WI38 (cell line): ENCODE data around the gene CDK3.

Experiments used
- H3K4me3 ChIP-seq: 2 replicates; pipeline ENCODE4 v1.5.1; 2011; ENCODE audit warnings: low read depth, mild to moderate bottlenecking, control low read depth, low read length
- TF ChIP-seq, protein P1 (sequence below): IDR thresholded peaks from 2 replicates; pipeline ENCODE4 v1.5.1; 2012; ENCODE audit warnings: low read depth, mild to moderate bottlenecking, control low read depth, low read length

The CDK3 gene

DNA sequence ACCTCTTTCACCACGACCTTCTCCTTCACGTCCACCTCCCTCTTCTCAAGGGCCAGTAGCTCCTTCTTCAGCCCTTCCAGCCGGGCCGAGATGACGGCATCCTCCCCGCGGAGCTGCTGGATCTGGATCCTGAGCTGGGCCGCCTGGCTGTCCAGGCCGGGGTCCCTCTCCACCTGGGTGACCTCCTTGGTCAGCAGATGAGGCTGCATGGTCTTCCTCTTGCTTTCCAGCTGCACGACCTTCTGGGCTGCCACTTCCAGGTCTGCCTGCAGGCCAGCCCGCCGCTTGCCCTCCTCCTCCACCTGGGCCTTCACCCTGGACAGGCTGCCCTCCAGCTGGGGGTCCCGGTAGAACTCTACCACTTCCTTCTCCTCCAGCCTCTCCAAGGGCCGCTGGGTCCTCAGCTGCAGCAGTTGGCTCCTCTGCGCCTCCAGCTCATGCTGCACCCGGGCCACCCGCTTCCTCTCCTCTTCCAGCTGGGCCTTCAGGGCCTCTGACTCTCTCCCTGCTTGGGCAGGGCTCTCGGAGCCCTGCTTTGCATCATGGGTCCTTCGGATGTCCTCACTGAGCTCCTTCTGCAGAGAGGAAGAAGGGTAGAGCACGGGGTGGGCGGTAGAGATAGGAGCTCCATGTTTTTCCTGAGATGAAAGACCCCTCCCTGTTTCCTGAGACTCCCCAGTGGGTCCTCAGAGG is 9.5 kb downstream of the CDK3 start:
- TF ChIP-seq, protein P1, sequence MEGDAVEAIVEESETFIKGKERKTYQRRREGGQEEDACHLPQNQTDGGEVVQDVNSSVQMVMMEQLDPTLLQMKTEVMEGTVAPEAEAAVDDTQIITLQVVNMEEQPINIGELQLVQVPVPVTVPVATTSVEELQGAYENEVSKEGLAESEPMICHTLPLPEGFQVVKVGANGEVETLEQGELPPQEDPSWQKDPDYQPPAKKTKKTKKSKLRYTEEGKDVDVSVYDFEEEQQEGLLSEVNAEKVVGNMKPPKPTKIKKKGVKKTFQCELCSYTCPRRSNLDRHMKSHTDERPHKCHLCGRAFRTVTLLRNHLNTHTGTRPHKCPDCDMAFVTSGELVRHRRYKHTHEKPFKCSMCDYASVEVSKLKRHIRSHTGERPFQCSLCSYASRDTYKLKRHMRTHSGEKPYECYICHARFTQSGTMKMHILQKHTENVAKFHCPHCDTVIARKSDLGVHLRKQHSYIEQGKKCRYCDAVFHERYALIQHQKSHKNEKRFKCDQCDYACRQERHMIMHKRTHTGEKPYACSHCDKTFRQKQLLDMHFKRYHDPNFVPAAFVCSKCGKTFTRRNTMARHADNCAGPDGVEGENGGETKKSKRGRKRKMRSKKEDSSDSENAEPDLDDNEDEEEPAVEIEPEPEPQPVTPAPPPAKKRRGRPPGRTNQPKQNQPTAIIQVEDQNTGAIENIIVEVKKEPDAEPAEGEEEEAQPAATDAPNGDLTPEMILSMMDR, result no peak
- no peak overlapping the region for H3K4me3 ChIP-seq

DNA sequence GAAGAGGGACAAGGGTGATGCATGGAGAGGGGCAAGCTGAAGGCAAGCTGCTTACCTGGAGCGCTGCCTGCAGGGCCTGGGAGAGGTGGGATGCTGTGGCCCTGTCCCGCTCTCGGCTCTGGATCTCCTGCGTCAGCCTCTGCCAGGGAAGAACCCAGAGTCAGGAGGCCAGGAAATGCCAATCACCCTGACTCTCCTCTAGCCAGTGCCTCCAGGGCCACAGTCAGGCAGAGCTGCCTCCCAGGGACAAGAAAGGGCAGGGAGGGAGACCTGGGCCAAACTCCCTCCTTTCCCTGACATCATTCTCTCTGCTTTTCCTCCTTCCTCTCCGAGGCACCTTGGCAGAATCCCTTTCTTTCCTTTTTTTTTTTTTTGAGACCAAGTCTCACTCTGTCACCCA is 11.3 kb downstream of the CDK3 start:
- H3K4me3 ChIP-seq, result no peak overlapping the region
- TF ChIP-seq, protein P1, result no peak

DNA sequence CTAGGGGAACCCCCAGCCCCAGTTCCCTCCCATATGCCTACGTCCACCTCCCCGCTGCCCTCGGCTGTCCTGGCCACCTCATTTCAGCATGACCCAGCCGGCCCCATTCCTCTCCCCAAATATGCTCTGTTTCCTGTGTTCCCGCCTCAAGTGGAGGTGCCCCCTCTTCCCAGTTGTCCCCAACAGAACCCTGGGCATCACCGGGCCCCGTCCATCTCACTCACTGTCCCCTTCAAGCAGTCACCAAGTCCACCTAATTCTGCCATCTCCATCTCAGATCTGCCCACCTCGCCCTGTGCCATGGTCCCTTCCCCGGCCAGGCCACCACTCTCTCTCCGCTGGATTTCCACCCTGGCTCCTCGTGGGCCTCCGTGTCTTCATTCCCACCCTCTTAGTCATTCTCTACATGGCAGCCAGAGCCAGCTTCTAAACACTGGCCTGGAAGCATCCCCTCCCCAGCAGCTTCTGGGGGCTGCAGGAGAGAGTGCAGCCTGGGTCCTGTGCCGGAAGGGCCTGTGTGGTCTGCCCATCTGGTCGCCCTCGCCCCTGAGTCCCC is 12.8 kb downstream of the CDK3 start:
- no peak overlapping the region for H3K4me3 ChIP-seq
- TF ChIP-seq, protein P1, result no peak

DNA sequence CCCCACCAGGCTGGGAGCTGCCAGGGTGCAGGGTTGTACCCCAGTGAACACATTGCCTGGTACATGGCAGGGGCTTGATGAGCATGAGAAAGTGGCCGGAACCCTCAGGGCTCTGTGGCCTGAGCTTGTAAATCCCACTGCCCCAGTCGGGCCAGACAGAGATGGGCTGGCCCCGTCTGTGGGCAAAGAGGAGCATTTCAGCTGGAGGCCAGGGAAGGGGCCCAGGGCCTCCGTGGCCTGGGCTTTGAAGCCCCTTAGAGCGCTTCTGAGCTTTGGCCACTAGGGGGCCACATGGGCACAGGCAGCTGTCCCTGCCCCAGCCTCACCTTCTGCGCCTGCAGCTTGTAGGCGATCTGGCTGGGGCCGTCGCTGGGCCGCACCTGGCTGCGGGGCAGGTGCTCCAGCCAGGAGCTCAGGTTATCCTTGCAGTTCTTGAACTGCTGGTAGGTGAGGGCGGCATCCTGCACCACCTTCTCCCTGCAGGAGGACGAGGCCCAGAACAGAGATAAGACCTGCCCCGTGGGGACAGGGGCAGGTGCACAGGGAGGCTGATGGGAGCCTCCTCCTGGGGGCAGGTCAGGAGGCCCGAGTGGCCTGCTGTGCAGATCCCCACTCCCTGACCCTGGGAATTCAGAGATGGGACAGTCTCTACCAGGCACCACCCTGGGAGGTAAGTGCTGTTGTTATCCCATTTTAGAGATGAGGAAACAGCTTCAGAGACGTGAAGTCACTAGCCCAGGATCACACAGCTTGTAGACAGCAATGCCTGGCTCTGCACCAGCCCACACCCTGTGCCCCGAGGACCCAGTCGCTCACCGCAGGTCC is 13.7 kb downstream of the CDK3 start:
- TF ChIP-seq, protein P1, result peak; percentile 97
- no peak overlapping the region for H3K4me3 ChIP-seq

DNA sequence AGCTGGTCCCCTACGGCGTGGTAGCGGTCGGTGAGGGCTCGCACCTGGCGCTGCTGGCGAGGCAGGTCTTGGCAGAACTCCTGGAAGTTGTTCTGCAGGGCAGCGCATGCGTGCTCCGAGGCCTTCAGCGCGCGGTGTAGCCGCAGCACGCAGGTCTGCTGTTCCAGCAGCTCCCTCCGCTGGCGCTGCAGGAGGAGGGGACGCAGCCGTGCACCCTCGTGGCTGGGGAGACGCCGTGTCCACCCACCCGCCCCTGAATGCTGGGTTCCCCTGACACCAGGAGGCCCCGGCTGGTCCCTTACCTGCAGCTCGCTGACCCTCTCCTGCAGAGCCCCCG is 14.2 kb downstream of the CDK3 start:
- TF ChIP-seq, protein P1, result no peak
- H3K4me3 ChIP-seq, result no peak overlapping the region

DNA sequence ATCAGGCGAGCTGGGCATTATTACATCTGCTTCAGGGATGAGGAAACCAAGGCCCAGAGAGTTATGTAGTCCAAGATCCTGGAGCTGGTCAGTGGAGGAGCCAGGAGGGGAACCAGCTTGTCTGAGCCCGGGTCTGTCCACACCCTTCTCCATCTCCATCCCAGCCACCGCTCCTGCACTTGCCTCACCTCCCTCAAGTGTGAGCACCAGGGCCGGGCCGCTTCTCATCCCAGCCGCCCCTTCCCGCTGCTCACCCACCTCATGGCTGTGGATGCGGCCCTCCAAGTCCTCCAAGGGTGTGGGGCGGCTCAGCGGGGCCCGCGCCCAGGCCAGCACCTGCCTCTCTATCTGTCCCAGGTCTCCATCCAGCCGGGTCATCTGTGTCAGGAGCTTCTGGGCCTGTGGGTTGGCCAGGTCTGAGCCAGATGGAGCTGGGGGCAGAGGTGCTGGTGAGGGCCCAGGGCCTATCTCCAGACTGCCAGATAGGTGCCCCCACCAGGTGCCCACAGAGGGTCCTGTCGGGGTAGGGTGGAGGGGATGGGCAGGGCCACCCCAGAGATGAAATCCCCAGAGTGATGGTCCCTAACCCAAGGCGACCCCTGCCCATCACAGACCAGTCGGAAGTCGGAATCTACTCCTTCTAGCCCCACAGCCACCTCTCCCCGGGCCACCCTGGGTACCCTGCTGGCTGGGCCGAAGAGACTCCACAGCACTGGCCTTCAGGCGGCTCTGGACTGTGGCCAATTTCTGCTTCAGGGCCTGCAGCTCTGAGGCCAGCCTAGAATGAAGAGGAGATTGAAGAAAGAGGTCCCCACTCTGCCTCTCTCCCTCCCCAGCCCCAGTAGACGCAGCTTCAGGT is 17.1 kb downstream of the CDK3 start:
- TF ChIP-seq, protein P1, result no peak

More for the DNA sequence above, 17.1 kb downstream of the CDK3 start:
- no peak overlapping the region for H3K4me3 ChIP-seq
